ENCODE measurements around the gene GPR137. TPM values are rescaled to one million over a fixed set of nuclear protein-coding genes. Genes with fewer than 3 reads are reported as not detected.
"Not testable (repeated sequence)": the region's sequence is repeated elsewhere in the genome, so short reads cannot be mapped to it uniquely, and the experiment has no call there.

GPR137 gene
- total RNA-seq, 2 experiments from 2014 or later: 32.5 to 35.7 TPM

GRCh38 chr11:64245797-64246620 is 39.6 kb upstream of the GPR137 start:
- Mint-ChIP-seq H3K27me3 (no peaks in the 10 kb centered on the region), H3K4me3 (peak overlapping the region; percentile 91), H3K36me3 (peaks cover 23% of the 10 kb centered on the region), H3K4me1 (peaks cover 24% of the 10 kb centered on the region), H3K27ac (peak overlapping the region; percentile 90), H3K9me3 (no peaks in the 10 kb centered on the region)
- peak; percentile 79 for DNase-seq

DNA sequence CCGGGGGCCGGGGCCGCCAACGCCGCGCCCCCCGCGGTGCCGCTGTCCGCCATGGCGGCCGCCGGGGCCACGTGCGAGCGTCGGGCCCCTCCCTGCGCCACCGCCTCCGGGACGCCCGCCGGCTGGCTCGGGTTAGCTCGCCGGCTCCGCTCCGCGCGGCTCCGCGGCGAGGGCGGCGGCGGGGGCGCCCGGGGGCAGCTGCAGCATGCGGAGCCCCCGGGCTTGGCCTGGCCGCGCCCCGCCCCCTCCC is 39.1 kb upstream of the GPR137 start:
- DNase-seq, H3K27me3 Mint-ChIP-seq, H3K9me3 Mint-ChIP-seq, H3K27ac Mint-ChIP-seq: not testable (repeated sequence)
- peak overlapping the region; percentile 84 for H3K4me3 Mint-ChIP-seq
- H3K4me1 Mint-ChIP-seq: peaks cover 24% of the 10 kb centered on the region
- H3K36me3 Mint-ChIP-seq: peaks cover 21% of the 10 kb centered on the region

DNA sequence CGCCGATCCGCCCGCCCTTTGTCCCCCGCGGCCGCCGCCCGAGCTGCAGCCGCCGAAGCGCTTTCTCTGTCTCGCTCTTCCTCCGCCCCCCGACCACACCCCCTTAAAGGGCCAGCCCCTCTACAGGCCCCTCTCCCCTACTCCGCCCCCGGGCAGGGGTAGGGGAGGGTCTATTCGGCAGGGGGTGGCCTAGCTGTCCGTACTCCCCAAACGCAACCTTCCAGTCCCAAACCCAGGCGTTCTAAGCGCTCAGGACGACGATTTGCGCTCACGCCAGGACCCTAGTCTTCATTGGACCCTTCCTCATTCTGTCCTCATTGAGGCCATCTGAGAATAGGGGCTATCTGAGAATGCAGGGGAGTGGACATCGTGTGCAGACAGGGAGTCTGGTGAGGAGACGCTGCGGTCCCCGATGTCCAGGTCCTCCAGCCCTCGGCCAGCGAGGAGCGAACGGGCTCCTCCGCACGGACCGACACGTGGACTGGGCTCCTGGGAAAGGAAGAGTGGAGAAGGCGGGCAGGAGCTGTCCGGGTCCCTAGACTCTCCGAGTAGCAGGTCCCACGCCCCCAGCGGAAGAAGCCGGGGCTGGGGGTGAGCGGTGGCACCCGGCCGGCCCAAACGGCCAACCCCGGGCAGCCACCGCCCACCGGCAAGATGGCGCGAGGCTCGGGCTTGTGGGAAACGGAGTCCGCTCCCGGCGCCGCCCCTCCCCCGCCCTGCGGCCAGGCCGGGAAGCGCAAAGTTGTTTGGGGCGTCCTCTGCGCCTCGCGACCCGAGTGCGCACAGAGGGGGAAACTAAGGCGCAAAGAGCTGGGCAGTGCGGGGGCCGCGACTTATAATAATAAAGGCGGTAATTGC is 38.5 kb upstream of the GPR137 start, which contains the start of gene PPP1R14B:
TSS of gene PPP1R14B (minus strand) at position 73 of the 858 bp plus-strand sequence. CDS start 270 bp downstream, outside the sequence.
- Mint-ChIP-seq H3K9me3 (no peaks in the 10 kb centered on the region), H3K4me3 (peak within 1 kb of the TSS; percentile 91), H3K4me1 (peaks cover 29% of the 10 kb centered on the region), H3K27me3 (no peaks in the 10 kb centered on the region), H3K36me3 (peaks cover 21% of the 10 kb centered on the region), H3K27ac (peak within 1 kb of the TSS; percentile 90)
- DNase-seq: peak; percentile 85

DNA sequence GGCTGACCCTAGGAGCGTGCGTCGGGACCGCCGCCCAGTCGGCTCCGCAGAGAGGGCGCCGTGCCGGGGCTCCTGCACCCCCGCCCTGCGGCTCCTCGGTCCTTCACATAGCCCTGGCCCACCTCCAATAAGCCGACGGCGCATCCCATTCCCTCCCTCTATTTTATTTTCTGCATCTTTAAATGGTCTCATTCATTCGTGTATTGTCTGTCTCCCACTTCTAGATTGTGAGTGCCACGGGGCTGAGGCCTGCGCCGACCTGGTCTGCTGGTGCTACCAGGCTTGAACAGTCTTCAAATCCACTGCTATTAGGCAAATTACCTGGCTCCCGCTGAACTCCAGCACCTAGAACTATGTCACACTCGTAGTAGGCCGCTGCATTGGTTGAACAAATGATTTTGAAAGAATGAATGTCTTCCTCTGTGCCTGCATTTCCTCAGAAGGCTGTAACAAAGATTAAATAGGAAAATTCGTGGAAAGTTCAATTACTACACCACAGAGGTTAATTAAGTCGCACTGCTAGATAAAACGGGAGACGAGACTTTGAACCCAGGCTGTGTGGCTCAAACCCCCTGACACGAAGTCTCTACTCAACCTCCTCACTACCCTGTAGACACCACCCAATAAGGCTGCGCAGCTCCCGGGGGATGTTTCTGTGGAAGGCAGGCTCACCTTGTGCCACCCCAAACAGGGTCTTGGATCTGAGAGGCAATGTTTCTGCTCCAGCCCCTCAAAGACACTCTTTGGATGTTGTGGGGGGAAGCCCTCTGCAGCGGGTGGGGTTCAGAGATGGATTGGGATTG is 37.7 kb upstream of the GPR137 start:
- H3K27me3 Mint-ChIP-seq: no peaks in the 10 kb centered on the region
- no peak for DNase-seq
- H3K36me3 Mint-ChIP-seq: peaks cover 15% of the 10 kb centered on the region
- peaks cover 30% of the 10 kb centered on the region for H3K4me1 Mint-ChIP-seq
- peak overlapping the region; percentile 48 for H3K4me3 Mint-ChIP-seq
- no peaks in the 10 kb centered on the region for H3K9me3 Mint-ChIP-seq
- no peak overlapping the region for H3K27ac Mint-ChIP-seq

- no peak overlapping the region for H3K4me3 Mint-ChIP-seq
- peaks cover 24% of the 10 kb centered on the region for H3K4me1 Mint-ChIP-seq
- H3K9me3 Mint-ChIP-seq: no peaks in the 10 kb centered on the region
- DNase-seq: no peak
- H3K27me3 Mint-ChIP-seq: no peaks in the 10 kb centered on the region
- H3K36me3 Mint-ChIP-seq: peaks cover 10% of the 10 kb centered on the region
- no peak overlapping the region for H3K27ac Mint-ChIP-seq
Measured at GRCh38 chr11:64248578-64248977, 37.1 kb upstream of the GPR137 start.

GRCh38 chr11:64249038-64249437 is 36.6 kb upstream of the GPR137 start:
- DNase-seq: no peak
- Mint-ChIP-seq H3K27me3 (no peaks in the 10 kb centered on the region), H3K9me3 (no peaks in the 10 kb centered on the region), H3K36me3 (peaks cover 7% of the 10 kb centered on the region), H3K27ac (no peak overlapping the region), H3K4me3 (no peak overlapping the region), H3K4me1 (peaks cover 19% of the 10 kb centered on the region)

DNA sequence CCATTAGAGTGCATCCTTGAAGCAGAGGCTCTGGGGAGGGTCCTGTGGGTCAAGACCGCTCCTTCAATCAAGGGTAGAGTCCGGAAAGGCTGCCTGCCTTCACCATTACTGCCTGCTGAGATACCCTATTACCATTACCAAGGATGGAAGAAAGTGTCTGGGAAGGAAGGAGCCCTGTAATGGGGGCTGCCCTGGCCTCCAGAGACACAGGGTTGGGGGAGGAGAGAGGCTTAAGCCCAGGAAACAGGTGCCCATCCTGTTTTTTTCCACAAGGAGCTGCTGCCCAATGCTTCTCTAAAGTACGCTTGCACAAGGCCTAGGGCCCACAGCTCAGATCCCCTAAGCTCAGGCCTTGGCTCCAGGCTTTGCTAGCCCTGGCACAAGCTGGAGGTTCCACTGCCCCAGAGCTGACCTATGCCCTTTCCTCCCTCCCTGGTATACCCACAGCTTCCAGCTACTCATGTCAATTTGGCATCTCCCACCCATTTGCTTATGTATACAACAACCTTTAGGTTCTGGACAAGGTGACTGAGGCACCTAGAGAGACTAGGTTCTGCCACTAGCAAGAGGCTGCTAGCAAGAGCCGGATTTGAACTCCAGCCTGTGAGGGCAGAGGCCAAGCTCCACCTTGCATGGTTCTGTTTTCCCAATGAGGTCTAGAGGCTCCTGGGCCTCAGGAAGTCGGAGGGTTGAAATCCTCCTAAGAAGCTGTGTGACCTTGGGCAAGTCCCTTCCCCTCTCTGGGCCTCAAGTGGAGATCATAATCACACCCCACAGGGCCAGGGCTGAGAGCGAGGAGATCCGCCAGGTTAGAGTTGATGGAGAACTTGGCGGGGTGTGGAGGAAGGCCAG is 35.9 kb upstream of the GPR137 start:
- Mint-ChIP-seq H3K27ac (no peak overlapping the region), H3K27me3 (no peaks in the 10 kb centered on the region), H3K36me3 (peaks cover 7% of the 10 kb centered on the region), H3K4me1 (peaks cover 16% of the 10 kb centered on the region), H3K9me3 (no peaks in the 10 kb centered on the region), H3K4me3 (no peak overlapping the region)
- DNase-seq: no peak

DNA sequence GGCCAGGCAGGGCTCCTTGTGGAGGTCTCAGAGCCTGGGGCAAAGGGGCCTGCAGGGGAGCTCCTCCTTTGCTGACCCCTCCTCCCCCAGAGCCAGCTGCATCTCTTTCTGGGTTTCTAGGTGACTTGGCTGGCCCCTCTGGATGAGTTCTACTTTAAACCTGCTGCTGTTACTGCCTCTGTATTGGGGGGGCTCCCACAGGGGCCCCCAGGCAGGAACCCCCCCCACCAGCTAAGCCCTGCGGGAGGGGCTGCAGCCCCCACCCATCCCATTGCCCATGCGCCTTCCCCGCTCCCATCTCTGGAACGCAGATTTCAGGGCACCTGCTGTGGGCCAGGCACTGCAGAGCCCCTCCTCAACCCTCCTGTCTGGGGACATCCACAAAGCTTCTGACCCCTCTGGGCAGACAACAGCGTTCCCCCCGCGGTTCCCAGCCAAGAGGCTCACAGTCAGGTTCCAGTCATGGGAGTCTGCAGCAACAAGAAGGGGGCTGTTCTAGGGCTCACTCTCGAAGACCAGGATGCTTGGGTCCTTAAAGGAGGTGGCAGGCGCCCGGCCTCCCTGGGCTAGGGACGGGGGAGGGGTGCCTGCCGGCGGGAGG is 35.1 kb upstream of the GPR137 start:
- H3K4me1 Mint-ChIP-seq: peaks cover 16% of the 10 kb centered on the region
- no peaks in the 10 kb centered on the region for H3K27me3 Mint-ChIP-seq
- H3K36me3 Mint-ChIP-seq: peaks cover 6% of the 10 kb centered on the region
- H3K27ac Mint-ChIP-seq: no peak overlapping the region
- H3K4me3 Mint-ChIP-seq: peak overlapping the region; percentile 79
- no peaks in the 10 kb centered on the region for H3K9me3 Mint-ChIP-seq
- no peak for DNase-seq

- DNase-seq: peak; percentile 63
- peak within 1 kb of the TSS; percentile 11 for H3K27ac Mint-ChIP-seq
- H3K27me3 Mint-ChIP-seq: no peaks in the 10 kb centered on the region
- H3K36me3 Mint-ChIP-seq: no peaks in the 10 kb centered on the region
- H3K9me3 Mint-ChIP-seq: no peaks in the 10 kb centered on the region
- H3K4me3 Mint-ChIP-seq: peak within 1 kb of the TSS; percentile 91
- peaks cover 16% of the 10 kb centered on the region for H3K4me1 Mint-ChIP-seq
Measured at GRCh38 chr11:64251016-64251752, 34.5 kb upstream of the GPR137 start, which contains the start of gene PLCB3. PLCB3 (plus strand) TSS chr11:64251530; CDS start chr11:64251650, 120 bp downstream.

- H3K27ac Mint-ChIP-seq: peak overlapping the region; percentile 11
- no peak for DNase-seq
- H3K4me1 Mint-ChIP-seq: peaks cover 16% of the 10 kb centered on the region
- no peaks in the 10 kb centered on the region for H3K27me3 Mint-ChIP-seq
- H3K4me3 Mint-ChIP-seq: peak overlapping the region; percentile 91
- no peaks in the 10 kb centered on the region for H3K9me3 Mint-ChIP-seq
- no peaks in the 10 kb centered on the region for H3K36me3 Mint-ChIP-seq
Measured at GRCh38 chr11:64251753-64252002, 34.0 kb upstream of the GPR137 start.

DNA sequence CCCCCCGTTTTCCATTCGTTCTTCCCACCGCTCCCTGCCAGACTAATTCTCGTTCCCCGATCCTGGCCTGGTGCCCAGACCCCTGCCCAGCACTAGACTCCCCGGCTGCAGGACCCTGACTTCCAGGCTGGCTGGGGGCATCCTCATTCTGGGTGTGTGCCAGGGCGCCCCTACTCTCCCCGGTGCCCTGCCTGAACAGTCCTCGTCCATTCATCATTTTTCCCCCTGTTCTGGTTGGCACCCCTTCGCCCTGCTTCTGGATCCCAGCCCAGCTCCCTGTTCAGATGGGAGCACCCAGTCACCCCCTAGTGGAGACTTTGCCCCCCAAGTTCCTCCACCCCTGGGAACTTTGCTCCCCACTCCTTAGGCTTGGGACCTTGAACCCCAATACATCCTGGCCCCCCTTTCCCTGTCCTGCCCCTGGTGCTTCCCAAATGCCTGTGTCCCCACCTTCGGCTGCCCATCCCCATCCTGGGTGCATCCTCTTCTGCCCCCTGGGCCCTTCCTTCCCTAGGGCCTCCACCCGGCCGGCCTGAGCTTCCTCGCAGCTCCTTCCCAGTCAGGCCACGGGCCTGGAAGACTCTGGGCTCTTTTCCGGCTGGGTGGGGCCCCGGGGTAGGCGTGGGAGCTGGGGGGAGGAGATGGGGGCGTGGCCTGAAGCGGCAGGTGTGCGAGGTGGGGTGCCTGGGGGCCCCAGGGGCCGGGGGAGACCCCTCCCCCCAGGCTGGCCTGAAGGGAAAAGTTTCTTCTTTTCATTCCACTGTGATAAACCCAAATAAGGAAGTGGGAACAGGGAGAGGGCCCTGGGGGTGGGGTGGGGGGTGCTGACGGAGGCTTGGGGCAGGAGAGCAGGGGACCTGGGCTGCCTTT is 33.4 kb upstream of the GPR137 start:
- H3K4me1 Mint-ChIP-seq: peaks cover 13% of the 10 kb centered on the region
- no peaks in the 10 kb centered on the region for H3K27me3 Mint-ChIP-seq
- H3K4me3 Mint-ChIP-seq: peak overlapping the region; percentile 91
- no peaks in the 10 kb centered on the region for H3K9me3 Mint-ChIP-seq
- peak; percentile 26 for DNase-seq
- H3K36me3 Mint-ChIP-seq: no peaks in the 10 kb centered on the region
- H3K27ac Mint-ChIP-seq: peak overlapping the region; percentile 11

DNA sequence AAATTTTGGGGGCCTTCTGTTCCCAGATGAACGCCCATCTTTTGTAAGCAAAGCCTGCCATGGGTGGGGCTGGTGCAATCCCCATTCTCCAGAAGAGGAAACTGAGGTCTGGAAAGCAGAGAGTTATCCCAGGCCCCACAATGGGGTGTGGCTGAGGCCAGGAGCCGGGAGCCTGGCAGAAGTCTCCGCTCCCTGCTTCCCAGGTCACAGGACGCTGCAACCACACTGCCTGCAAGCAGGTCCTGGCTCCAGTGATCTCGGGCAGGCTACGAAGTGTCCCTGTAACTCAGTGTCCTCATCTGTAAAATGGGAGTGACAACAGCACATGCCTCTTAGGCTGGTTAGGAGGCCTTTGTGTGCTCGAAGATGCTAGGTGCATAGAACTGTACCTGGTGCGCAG is 32.6 kb upstream of the GPR137 start:
- Mint-ChIP-seq H3K27me3 (no peaks in the 10 kb centered on the region), H3K36me3 (peaks cover 1% of the 10 kb centered on the region), H3K9me3 (no peaks in the 10 kb centered on the region), H3K27ac (no peak overlapping the region), H3K4me1 (peaks cover 10% of the 10 kb centered on the region), H3K4me3 (no peak overlapping the region)
- no peak for DNase-seq

GRCh38 chr11:64253481-64253880 is 32.2 kb upstream of the GPR137 start:
- H3K9me3 Mint-ChIP-seq: no peaks in the 10 kb centered on the region
- peaks cover 2% of the 10 kb centered on the region for H3K36me3 Mint-ChIP-seq
- no peak overlapping the region for H3K4me3 Mint-ChIP-seq
- peaks cover 10% of the 10 kb centered on the region for H3K4me1 Mint-ChIP-seq
- no peak for DNase-seq
- no peaks in the 10 kb centered on the region for H3K27me3 Mint-ChIP-seq
- H3K27ac Mint-ChIP-seq: no peak overlapping the region

All from activated naive CD8-positive, alpha-beta T cell treated with anti-CD3 and anti-CD28 coated beads for 36 hours (primary cell).